ENCODE data around the gene GAK. TPM values are rescaled to one million over a fixed set of nuclear protein-coding genes. Genes with fewer than 3 reads are reported as not detected.

The GAK gene
- total RNA-seq, 1 donor from 2014 or later, result 116 TPM

GRCh38 chr4:965766-966134, 33.6 kb upstream of the GAK start:
- no peak for TF ChIP-seq CTCF (IDR thresholded peaks at IDR 0.05; ENCODE audit: unreplicated experiment)
- Mint-ChIP-seq H3K27me3 (peaks cover 3% of the 10 kb centered on the region), H3K4me1 (ENCODE audit: low read depth) (no peaks in the 10 kb centered on the region), H3K9me3 (ENCODE audit: low read depth) (no peaks in the 10 kb centered on the region), H3K36me3 (ENCODE audit: insufficient read depth) (peaks cover 1% of the 10 kb centered on the region), H3K4me3 (ENCODE audit: low read depth) (no peak overlapping the region), H3K27ac (no peak overlapping the region)
- no peak for DNase-seq (ENCODE audit: low spot score, unreplicated experiment)

- no peak for DNase-seq (ENCODE audit: low spot score, unreplicated experiment)
- Mint-ChIP-seq H3K27ac (no peak overlapping the region), H3K9me3 (ENCODE audit: low read depth) (no peaks in the 10 kb centered on the region), H3K27me3 (no peaks in the 10 kb centered on the region), H3K4me1 (ENCODE audit: low read depth) (no peaks in the 10 kb centered on the region), H3K36me3 (ENCODE audit: insufficient read depth) (peaks cover 1% of the 10 kb centered on the region), H3K4me3 (ENCODE audit: low read depth) (no peak overlapping the region)
- no peak for TF ChIP-seq CTCF (IDR thresholded peaks at IDR 0.05; ENCODE audit: unreplicated experiment)
Observed at GRCh38 chr4:965048-965765, 33.1 kb upstream of the GAK start.

GRCh38 chr4:964346-965025, 32.4 kb upstream of the GAK start:
- no peaks in the 10 kb centered on the region for H3K9me3 Mint-ChIP-seq (ENCODE audit: low read depth)
- no peak overlapping the region for H3K27ac Mint-ChIP-seq
- TF ChIP-seq CTCF (IDR thresholded peaks at IDR 0.05; ENCODE audit: unreplicated experiment), result no peak
- no peak for DNase-seq (ENCODE audit: low spot score, unreplicated experiment)
- no peak overlapping the region for H3K4me3 Mint-ChIP-seq (ENCODE audit: low read depth)
- H3K36me3 Mint-ChIP-seq (ENCODE audit: insufficient read depth), result peaks cover 1% of the 10 kb centered on the region
- no peaks in the 10 kb centered on the region for H3K27me3 Mint-ChIP-seq
- no peaks in the 10 kb centered on the region for H3K4me1 Mint-ChIP-seq (ENCODE audit: low read depth)

- H3K4me3 Mint-ChIP-seq (ENCODE audit: low read depth), result no peak overlapping the region
- H3K36me3 Mint-ChIP-seq (ENCODE audit: insufficient read depth), result peaks cover 1% of the 10 kb centered on the region
- no peaks in the 10 kb centered on the region for H3K27me3 Mint-ChIP-seq
- TF ChIP-seq CTCF (IDR thresholded peaks at IDR 0.05; ENCODE audit: unreplicated experiment), result no peak
- no peak overlapping the region for H3K27ac Mint-ChIP-seq
- no peak for DNase-seq (ENCODE audit: low spot score, unreplicated experiment)
- H3K9me3 Mint-ChIP-seq (ENCODE audit: low read depth), result no peaks in the 10 kb centered on the region
- H3K4me1 Mint-ChIP-seq (ENCODE audit: low read depth), result no peaks in the 10 kb centered on the region
Observed at GRCh38 chr4:963276-964225, 31.4 kb upstream of the GAK start.

Data from progenitor cell of endocrine pancreas (in vitro differentiated cells).